ENCODE data around the gene GCLC.
"Not testable (repeated sequence)": the region's sequence is repeated elsewhere in the genome, so short reads cannot be mapped to it uniquely, and the experiment has no call there.

GCLC gene

GRCh38 chr6:53556986-53557715 is 12.2 kb upstream of the GCLC start:
- no peak for DNase-seq

- DNase-seq = not testable (repeated sequence)
These were observed 8.7 kb upstream of the GCLC start for GRCh38 chr6:53553600-53553999.

GRCh38 chr6:53551681-53552080 is 6.8 kb upstream of the GCLC start:
- DNase-seq = not testable (repeated sequence)

- peak; percentile 95 for DNase-seq
These were observed 3.1 kb upstream of the GCLC start for GRCh38 chr6:53547811-53548496.

- DNase-seq = no peak
These were observed 2.4 kb upstream of the GCLC start for GRCh38 chr6:53547166-53547810.

- peak; percentile 68 for DNase-seq
These were observed 1.4 kb upstream of the GCLC start for GRCh38 chr6:53546281-53546680.

GRCh38 chr6:53544217-53544469 is 758 bp downstream of the GCLC start:
- DNase-seq = no peak

GRCh38 chr6:53543359-53544216 is 1.3 kb downstream of the GCLC start:
- DNase-seq = no peak

- DNase-seq = no peak
These were observed 3.0 kb downstream of the GCLC start for GRCh38 chr6:53541900-53542299.

- DNase-seq = no peak
These were observed 4.7 kb downstream of the GCLC start for GRCh38 chr6:53540129-53540692.

GRCh38 chr6:53539561-53539960 is 5.3 kb downstream of the GCLC start:
- no peak for DNase-seq

- DNase-seq = no peak
These were observed 8.3 kb downstream of the GCLC start for GRCh38 chr6:53536561-53536960.

GRCh38 chr6:53532942-53533341 is 12.0 kb downstream of the GCLC start:
- DNase-seq = no peak

- DNase-seq = no peak
These were observed 12.7 kb downstream of the GCLC start for GRCh38 chr6:53532061-53532797.

GRCh38 chr6:53530780-53531386 is 14.0 kb downstream of the GCLC start:
- DNase-seq = no peak

- peak; percentile 48 for DNase-seq
These were observed 14.6 kb downstream of the GCLC start for GRCh38 chr6:53530346-53530745.

- peak; percentile 37 for DNase-seq
These were observed 15.4 kb downstream of the GCLC start for GRCh38 chr6:53529324-53530036.

- DNase-seq = no peak
These were observed 16.8 kb downstream of the GCLC start for GRCh38 chr6:53528107-53528506.

- DNase-seq = no peak
These were observed 17.6 kb downstream of the GCLC start for GRCh38 chr6:53527249-53527765.

GRCh38 chr6:53526000-53526399 is 18.9 kb downstream of the GCLC start:
- DNase-seq = no peak

GRCh38 chr6:53524455-53524815 is 20.5 kb downstream of the GCLC start:
- DNase-seq = peak; percentile 74
